Measurements from ENCODE around the gene HTR3B. TPM values are rescaled to one million over a fixed set of nuclear protein-coding genes. Genes with fewer than 3 reads are reported as not detected.

HTR3B gene
- total RNA-seq, 4 donors from 2014 or later = not detected

GRCh38 chr11:113888848-113889247, 15.7 kb upstream of the HTR3B start:
- no peak for TF ChIP-seq POLR2A (IDR thresholded peaks at IDR 0.05)
- no peak for TF ChIP-seq CTCF (IDR thresholded peaks at IDR 0.05)
- intact Hi-C loops (cut with DNase I; ENCODE audit: low total_unique reads) = no loop called here
- no peak overlapping the region for H3K4me3 ChIP-seq (ENCODE audit: low read depth, poor library complexity, severe bottlenecking)
- DNase-seq (ENCODE audit: low spot score in 2 of 2) = no peak

GRCh38 chr11:113894421-113894996, 10.1 kb upstream of the HTR3B start:
- peak in 1 of 2 donors; percentile 23 for DNase-seq (ENCODE audit: low spot score in 2 of 2)
- 71 to 77% methylated on average over 9 of the region's 9 CpGs for WGBS, 2 donors
- intact Hi-C loops (cut with DNase I; ENCODE audit: low total_unique reads) = no loop called here
- TF ChIP-seq POLR2A (IDR thresholded peaks at IDR 0.05) (no peak), CTCF (IDR thresholded peaks at IDR 0.05) (no peak)
- no peak overlapping the region for H3K4me3 ChIP-seq (ENCODE audit: low read depth, poor library complexity, severe bottlenecking)

- H3K4me3 ChIP-seq (ENCODE audit: low read depth, poor library complexity, severe bottlenecking) = no peak overlapping the region
- intact Hi-C loops (cut with DNase I; ENCODE audit: low total_unique reads) = loop anchor here (5.0 kb wide), 1 partner anchor 367 kb away; no protein-coding TSS in a partner anchor
- WGBS, 2 donors = 64 to 70% methylated on average over 10 of the region's 10 CpGs
- peak in 1 of 2 donors; percentile 31 for DNase-seq (ENCODE audit: low spot score in 2 of 2)
- TF ChIP-seq POLR2A (IDR thresholded peaks at IDR 0.05) = no peak
Measured at GRCh38 chr11:113895367-113896155, 9.0 kb upstream of the HTR3B start.

- peak in 1 of 2 donors; percentile 81 for DNase-seq (ENCODE audit: low spot score in 2 of 2)
- WGBS, 2 donors = 21 to 25% methylated on average over 10 of the region's 10 CpGs
Measured at GRCh38 chr11:113896156-113896879, 8.3 kb upstream of the HTR3B start.

GRCh38 chr11:113901141-113901540, 3.5 kb upstream of the HTR3B start:
- H3K4me3 ChIP-seq (ENCODE audit: low read depth, poor library complexity, severe bottlenecking) = no peak overlapping the region
- intact Hi-C loops (cut with DNase I; ENCODE audit: low total_unique reads) = no loop called here
- 89 to 98% methylated on average over 2 of the region's 2 CpGs for WGBS, 2 donors
- TF ChIP-seq CTCF (IDR thresholded peaks at IDR 0.05) (no peak), POLR2A (IDR thresholded peaks at IDR 0.05) (no peak)
- peak in 1 of 2 donors; percentile 12 for DNase-seq (ENCODE audit: low spot score in 2 of 2)

More at GRCh38 chr11:113896156-113896879, 8.3 kb upstream of the HTR3B start:
- TF ChIP-seq CTCF (IDR thresholded peaks at IDR 0.05) (no peak), POLR2A (IDR thresholded peaks at IDR 0.05) (no peak)
- intact Hi-C loops (cut with DNase I; ENCODE audit: low total_unique reads) = loop anchor here (5.0 kb wide), 1 partner anchor 366 kb away; no protein-coding TSS in a partner anchor
- no peak overlapping the region for H3K4me3 ChIP-seq (ENCODE audit: low read depth, poor library complexity, severe bottlenecking)

- intact Hi-C loops (cut with DNase I; ENCODE audit: low total_unique reads) = no loop called here
- TF ChIP-seq POLR2A (IDR thresholded peaks at IDR 0.05) (no peak), CTCF (IDR thresholded peaks at IDR 0.05) (no peak)
- DNase-seq (ENCODE audit: low spot score in 2 of 2) = no peak
- H3K4me3 ChIP-seq (ENCODE audit: low read depth, poor library complexity, severe bottlenecking) = no peak overlapping the region
- WGBS, 2 donors = 59 to 65% methylated on average over 4 of the region's 4 CpGs
Measured at GRCh38 chr11:113906038-113906437, 1.4 kb downstream of the HTR3B start.
